ENCODE data around the gene KIAA0408.
A peak's percentile ranks its signal among the peaks of the same experiment; 100 is the strongest.
"Not testable (repeated sequence)": the region's sequence is repeated elsewhere in the genome, so short reads cannot be mapped to it uniquely, and the experiment has no call there.

KIAA0408 gene

GRCh38 chr6:127463056-127463455, 3.9 kb upstream of the KIAA0408 start:
- no peak for DNase-seq (ENCODE audit: low spot score)

DNA sequence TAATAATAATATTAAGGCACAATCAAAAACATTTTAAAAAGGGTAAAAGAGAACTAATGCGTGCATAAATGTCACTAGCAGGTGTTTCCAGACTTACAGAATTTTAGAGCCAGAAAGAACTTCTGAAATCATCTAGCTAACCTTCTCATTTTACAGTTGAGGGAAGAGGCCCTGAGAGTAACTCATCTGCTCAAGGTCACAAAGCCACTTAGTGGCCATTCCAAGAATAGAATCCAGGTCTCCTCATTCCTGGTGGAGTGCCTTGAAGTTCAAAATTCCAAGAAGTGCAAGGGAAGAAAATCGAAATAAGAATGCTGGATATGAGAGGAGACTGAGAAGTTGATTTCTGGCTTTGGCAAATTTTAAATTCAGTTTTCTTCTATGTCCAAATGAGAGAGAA, 3.2 kb upstream of the KIAA0408 start:
- DNase-seq (ENCODE audit: low spot score) = peak; percentile 49

DNA sequence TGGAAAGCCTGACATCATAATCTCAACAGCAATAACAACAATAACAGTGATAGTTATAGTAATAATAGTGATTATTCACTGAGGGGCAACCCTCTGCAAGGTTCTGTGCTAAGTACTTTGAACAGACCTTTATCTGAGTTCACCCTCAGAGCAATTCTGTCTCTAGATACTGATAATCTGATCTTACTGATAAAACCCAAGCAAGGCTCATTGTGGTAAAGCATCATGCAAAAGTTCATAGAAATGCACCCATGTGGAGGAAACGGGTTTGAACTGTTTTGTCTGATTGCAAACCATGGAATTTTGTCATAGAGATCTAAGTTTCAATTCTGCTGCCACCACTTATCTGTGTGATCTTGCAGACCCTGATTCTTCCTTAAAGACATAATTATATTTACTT, 1.3 kb upstream of the KIAA0408 start:
- DNase-seq (ENCODE audit: low spot score) = no peak

- DNase-seq (ENCODE audit: low spot score) = no peak
Measured at GRCh38 chr6:127458817-127459216, 372 bp downstream of the KIAA0408 start.

DNA sequence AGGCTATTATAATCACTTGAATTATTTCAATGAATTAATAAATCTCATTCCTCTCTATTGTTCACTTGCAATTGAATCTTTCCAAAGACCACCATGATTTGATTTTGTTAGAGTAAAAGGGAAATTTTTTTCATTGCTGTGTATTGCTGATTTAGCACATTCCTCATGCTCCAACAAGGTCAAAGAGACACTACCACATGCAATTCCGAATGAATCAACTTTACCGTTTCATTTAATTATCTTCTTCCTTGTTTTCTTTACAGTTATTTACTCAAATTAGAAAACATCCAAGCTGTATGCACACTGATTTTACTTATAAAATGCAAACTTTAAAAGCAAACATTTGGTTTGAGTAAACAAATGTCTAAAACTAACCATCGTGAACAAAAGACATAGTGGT, 967 bp downstream of the KIAA0408 start:
- no peak for DNase-seq (ENCODE audit: low spot score)

GRCh38 chr6:127457456-127458064, 1.6 kb downstream of the KIAA0408 start:
- no peak for DNase-seq (ENCODE audit: low spot score)

- DNase-seq (ENCODE audit: low spot score) = no peak
Measured at GRCh38 chr6:127456465-127456864, 2.7 kb downstream of the KIAA0408 start.

GRCh38 chr6:127453845-127454619, 5.2 kb downstream of the KIAA0408 start:
- no peak for DNase-seq (ENCODE audit: low spot score)

GRCh38 chr6:127452803-127453202, 6.4 kb downstream of the KIAA0408 start:
- no peak for DNase-seq (ENCODE audit: low spot score)

- DNase-seq (ENCODE audit: low spot score) = no peak
Measured at GRCh38 chr6:127451388-127451787, 7.8 kb downstream of the KIAA0408 start.

- no peak for DNase-seq (ENCODE audit: low spot score)
Measured at GRCh38 chr6:127447780-127448179, 11.4 kb downstream of the KIAA0408 start.

DNA sequence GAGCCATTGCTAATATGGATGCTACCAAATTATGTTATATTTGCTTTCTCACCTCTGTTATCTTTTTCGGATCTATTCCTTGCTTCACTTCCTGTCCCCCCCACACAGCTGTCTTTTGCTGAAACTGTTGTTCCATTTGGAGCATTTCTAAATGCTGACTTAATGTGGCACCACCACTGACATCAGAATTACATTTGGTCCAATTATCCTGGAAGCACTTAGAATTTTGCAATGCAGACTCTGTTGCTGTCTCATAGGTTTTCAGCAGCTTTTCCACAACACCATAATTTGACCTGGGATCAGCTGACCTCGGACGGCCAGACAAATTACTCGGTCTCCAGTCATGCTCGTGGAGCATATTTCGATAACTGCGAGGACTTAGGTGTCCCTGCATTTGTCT, 12.8 kb downstream of the KIAA0408 start:
- DNase-seq (ENCODE audit: low spot score) = no peak

- DNase-seq (ENCODE audit: low spot score) = no peak
Measured at GRCh38 chr6:127441881-127442280, 17.3 kb downstream of the KIAA0408 start.

DNA sequence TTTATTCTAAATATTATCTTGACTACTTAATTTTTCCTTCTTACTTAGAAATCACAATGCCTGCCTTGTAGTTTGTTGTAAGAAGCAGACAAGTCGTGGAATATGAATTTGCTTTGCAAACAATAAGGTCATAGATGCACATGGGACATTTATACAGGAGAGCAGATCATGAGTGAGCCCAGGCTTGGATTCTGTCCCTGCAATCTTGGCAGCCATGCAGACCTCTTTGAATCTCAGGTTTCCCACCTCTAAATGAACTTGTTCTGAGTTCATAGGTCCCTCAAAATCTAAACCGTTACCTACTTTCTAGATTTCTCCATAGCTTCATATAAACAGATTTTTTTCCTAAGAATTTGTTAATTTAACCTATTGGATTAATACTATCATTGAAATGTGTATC, 19.5 kb downstream of the KIAA0408 start:
- DNase-seq (ENCODE audit: low spot score) = no peak

DNA sequence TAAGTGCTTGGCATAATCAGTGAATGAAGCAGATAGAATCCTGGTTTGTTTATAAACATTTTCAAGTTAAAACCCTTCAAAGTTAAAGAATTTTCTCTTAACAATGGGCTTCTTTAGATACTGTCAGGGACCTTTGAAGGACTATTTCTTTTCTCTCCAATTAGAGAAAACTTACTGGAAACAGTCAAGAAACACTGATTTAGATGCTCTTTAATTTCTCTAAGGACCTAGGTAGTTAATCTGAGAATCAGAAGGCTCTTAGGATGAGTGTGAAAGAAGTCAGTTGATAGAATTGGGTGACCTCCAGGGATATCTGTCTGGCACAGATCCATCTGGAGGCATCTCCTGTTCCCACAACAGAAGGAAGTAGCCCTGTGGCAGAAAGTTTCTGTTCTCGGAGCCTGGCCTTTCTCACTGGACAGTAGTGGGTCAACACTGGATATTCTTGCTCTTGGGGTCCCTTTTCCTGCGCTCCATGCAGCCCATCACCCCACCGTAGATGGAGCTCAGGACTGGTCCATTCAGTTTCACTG, 22.5 kb downstream of the KIAA0408 start:
- DNase-seq (ENCODE audit: low spot score) = no peak

DNA sequence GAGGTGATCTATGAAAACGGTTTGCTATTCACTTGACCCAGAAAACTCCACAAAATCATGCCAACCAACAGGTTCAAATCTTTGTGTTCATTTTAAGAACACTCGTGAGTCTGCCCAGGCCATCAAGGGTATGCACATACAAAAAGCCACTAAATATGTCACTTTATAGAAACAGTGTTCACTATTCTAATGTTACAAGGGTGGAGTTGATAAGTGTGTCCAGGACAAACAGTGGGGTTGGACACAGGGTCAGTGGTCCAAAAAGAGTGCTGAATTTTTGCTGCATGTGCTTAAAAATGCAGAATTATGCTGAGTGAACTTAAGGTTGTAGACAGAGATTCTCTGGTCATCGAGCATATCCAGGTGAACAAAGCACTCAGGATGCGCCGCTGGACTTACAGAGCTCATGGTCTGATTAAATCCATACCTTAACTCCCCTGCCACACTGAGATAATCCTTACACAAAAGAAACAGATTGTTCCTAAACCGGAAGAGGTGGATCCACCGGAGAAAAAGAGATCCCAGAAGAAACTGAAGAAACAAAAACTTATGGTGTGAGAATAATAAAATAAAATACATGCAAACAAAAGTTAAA, 23.5 kb downstream of the KIAA0408 start:
- DNase-seq (ENCODE audit: low spot score) = no peak

- DNase-seq (ENCODE audit: low spot score) = no peak
Measured at GRCh38 chr6:127434651-127435050, 24.5 kb downstream of the KIAA0408 start.

DNA sequence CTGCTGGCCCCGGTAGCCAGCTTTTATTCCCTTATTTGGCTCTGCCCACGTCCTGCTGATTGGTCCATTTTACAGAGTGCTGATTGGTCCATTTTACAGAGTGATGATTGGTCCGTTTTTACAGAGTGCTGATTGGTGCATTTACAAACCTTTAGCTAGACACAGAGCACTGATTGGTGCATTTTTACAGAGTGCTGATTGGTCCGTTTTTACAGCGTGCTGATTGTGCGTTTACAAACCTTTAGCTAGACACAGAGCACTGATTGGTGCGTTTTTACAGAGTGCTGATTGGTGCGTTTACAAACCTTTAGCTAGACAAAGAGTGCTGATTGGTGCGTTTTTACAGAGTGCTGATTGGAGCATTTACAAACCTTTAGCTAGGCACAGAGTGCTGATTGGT, 30.6 kb downstream of the KIAA0408 start:
- not testable (repeated sequence) for DNase-seq (ENCODE audit: low spot score)

GRCh38 chr6:127423921-127424320, 35.3 kb downstream of the KIAA0408 start:
- no peak for DNase-seq (ENCODE audit: low spot score)

GRCh38 chr6:127421164-127421563, 38.0 kb downstream of the KIAA0408 start:
- DNase-seq (ENCODE audit: low spot score) = not testable (repeated sequence)

DNA sequence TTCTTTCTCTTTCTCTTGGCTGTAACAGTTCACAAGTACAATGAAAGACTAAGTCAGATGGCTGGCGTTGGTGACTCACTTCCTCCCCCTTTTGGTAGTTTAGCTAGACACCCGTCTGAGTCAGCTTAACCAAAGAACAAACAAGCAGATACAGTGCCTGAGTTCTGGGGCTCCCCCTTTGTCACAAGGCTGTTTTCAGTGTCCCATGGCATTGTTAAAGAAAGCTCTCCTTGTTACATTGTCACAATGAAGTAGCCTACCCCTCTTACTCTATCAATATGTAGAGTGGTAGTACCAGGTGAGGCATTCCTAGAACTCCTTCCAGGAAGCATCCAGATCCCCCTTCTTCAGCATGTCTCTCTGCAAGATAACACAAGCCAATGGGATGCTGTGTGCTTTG, 38.6 kb downstream of the KIAA0408 start:
- peak; percentile 97 for DNase-seq (ENCODE audit: low spot score)

GRCh38 chr6:127415096-127415495, 44.1 kb downstream of the KIAA0408 start:
- DNase-seq (ENCODE audit: low spot score) = no peak

DNA sequence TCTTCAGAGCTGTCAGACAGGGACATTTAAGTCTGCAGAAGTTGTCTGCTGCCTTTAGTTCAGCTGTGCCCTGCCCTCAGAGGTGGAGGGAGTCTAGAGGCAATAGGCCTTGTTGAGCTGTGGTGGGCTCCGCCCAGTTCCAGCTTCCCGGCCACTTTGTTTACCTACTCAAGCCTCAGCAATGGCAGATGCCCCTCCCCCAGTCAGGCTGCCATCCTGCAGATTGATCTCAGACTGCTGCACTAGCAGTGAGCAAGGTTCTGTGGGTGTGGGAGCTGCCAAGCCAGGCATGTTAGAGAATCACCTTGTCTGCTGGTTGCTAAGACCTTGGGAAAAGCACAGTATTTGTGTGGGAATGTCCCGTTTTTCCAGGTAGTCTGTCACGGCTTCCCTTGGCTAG, 46.1 kb downstream of the KIAA0408 start:
- not testable (repeated sequence) for DNase-seq (ENCODE audit: low spot score)

Measured in RKO (cell line).